ENCODE data around the gene CCHCR1. TPM values are rescaled to one million over a fixed set of nuclear protein-coding genes. Genes with fewer than 3 reads are reported as not detected.
A peak's percentile ranks its signal among the peaks of the same experiment; 100 is the strongest.

Gene CCHCR1
- total RNA-seq (ENCODE audit: unreplicated experiment): 21.7 TPM
- long read RNA-seq, transcript CCHCR1-201 (18 exons, 2,625 nt): major isoform, 6 of 9 reads
- long read RNA-seq, partial matches to known transcripts: 2 of 9 reads
- long read RNA-seq, other reads (novel, unspliced or antisense): 1 of 9 reads

GRCh38 chr6:31157513-31158139 lies at the start of gene CCHCR1:
Gene CCHCR1 (minus strand): TSS chr6:31157802. CDS start chr6:31157600, 202 bp downstream.
- Mint-ChIP-seq H3K27ac (ENCODE audit: unreplicated experiment) (peak within 1 kb of the TSS; percentile 92), H3K4me3 (ENCODE audit: unreplicated experiment) (peak within 1 kb of the TSS; percentile 97), H3K9me3 (ENCODE audit: unreplicated experiment) (no peaks in the 10 kb centered on the region), H3K4me1 (ENCODE audit: unreplicated experiment) (peaks cover 2% of the 10 kb centered on the region), H3K36me3 (ENCODE audit: low read depth, unreplicated experiment) (peaks cover 3% of the 10 kb centered on the region), H3K27me3 (ENCODE audit: unreplicated experiment) (peaks cover 4% of the 10 kb centered on the region)
- DNase-seq (ENCODE audit: low spot score): no peak
- no peak for TF ChIP-seq CTCF (IDR thresholded peaks at IDR 0.05; ENCODE audit: unreplicated experiment)

GRCh38 chr6:31205638-31206037 lies 48.0 kb upstream of the CCHCR1 start:
- TF ChIP-seq CTCF (IDR thresholded peaks at IDR 0.05; ENCODE audit: unreplicated experiment): no peak
- no peak overlapping the region for H3K4me3 Mint-ChIP-seq (ENCODE audit: unreplicated experiment)
- H3K36me3 Mint-ChIP-seq (ENCODE audit: low read depth, unreplicated experiment): no peaks in the 10 kb centered on the region
- H3K9me3 Mint-ChIP-seq (ENCODE audit: unreplicated experiment): no peaks in the 10 kb centered on the region
- H3K27ac Mint-ChIP-seq (ENCODE audit: unreplicated experiment): peak overlapping the region; percentile 34
- peaks cover 23% of the 10 kb centered on the region for H3K4me1 Mint-ChIP-seq (ENCODE audit: unreplicated experiment)
- no peak for DNase-seq (ENCODE audit: low spot score)
- H3K27me3 Mint-ChIP-seq (ENCODE audit: unreplicated experiment): peaks cover 2% of the 10 kb centered on the region

- Mint-ChIP-seq H3K27ac (ENCODE audit: unreplicated experiment) (peak overlapping the region; percentile 36), H3K36me3 (ENCODE audit: low read depth, unreplicated experiment) (no peaks in the 10 kb centered on the region), H3K4me3 (ENCODE audit: unreplicated experiment) (no peak overlapping the region), H3K4me1 (ENCODE audit: unreplicated experiment) (peaks cover 21% of the 10 kb centered on the region), H3K27me3 (ENCODE audit: unreplicated experiment) (peaks cover 2% of the 10 kb centered on the region), H3K9me3 (ENCODE audit: unreplicated experiment) (no peaks in the 10 kb centered on the region)
- DNase-seq (ENCODE audit: low spot score): no peak
- TF ChIP-seq CTCF (IDR thresholded peaks at IDR 0.05; ENCODE audit: unreplicated experiment): no peak
These were observed 47.1 kb upstream of the CCHCR1 start for GRCh38 chr6:31204751-31205145.

- no peak overlapping the region for H3K4me3 Mint-ChIP-seq (ENCODE audit: unreplicated experiment)
- peaks cover 21% of the 10 kb centered on the region for H3K4me1 Mint-ChIP-seq (ENCODE audit: unreplicated experiment)
- peak overlapping the region; percentile 95 for H3K27ac Mint-ChIP-seq (ENCODE audit: unreplicated experiment)
- H3K9me3 Mint-ChIP-seq (ENCODE audit: unreplicated experiment): no peaks in the 10 kb centered on the region
- H3K36me3 Mint-ChIP-seq (ENCODE audit: low read depth, unreplicated experiment): no peaks in the 10 kb centered on the region
- no peak for DNase-seq (ENCODE audit: low spot score)
- H3K27me3 Mint-ChIP-seq (ENCODE audit: unreplicated experiment): peaks cover 2% of the 10 kb centered on the region
- no peak for TF ChIP-seq CTCF (IDR thresholded peaks at IDR 0.05; ENCODE audit: unreplicated experiment)
These were observed 45.9 kb upstream of the CCHCR1 start for GRCh38 chr6:31203345-31203979.
